Heart left ventricle (tissue), 16 donors: ENCODE measurements around the gene CPXM2. TPM values are rescaled to one million over a fixed set of nuclear protein-coding genes. Genes with fewer than 3 reads are reported as not detected.
A peak's percentile ranks its signal among the peaks of the same experiment; 100 is the strongest.

ENCODE experiments used
- ATAC-seq, 4 donors: fragments of 200-7000 bp; cut with Tn5 transposase; one replicate each; pipeline ENCODE4 v1.9.1; 2020 to 2022; ENCODE audit warnings: moderate library complexity in 4 of 4, mild to moderate bottlenecking in 3 of 4, moderate number of reproducible peaks in 1 of 4
- DNase-seq, 5 donors: peaks; one replicate each; pipeline ENCODE4 v3.0.0-alpha.2; 2020
- H3K27ac ChIP-seq, 12 donors: fragments of 200-600 bp; sonication (generic) in 4 of 12; one replicate each; pipeline versions ENCODE4 v1.5.0 to v1.8.0; 2016 to 2022; ENCODE audit warnings: mild to moderate bottlenecking in 2 of 12
- H3K27me3 ChIP-seq, 9 donors: fragments of 200-600 bp; sonication (generic) in 2 of 9; one replicate each; pipeline versions ENCODE4 v1.5.1 to v1.8.0; 2016 to 2022; ENCODE audit warnings: mild to moderate bottlenecking in 3 of 9
- H3K36me3 ChIP-seq, 9 donors: fragments of 200-600 bp; sonication (generic) in 2 of 9; one replicate each; pipeline versions ENCODE4 v1.5.0 to v1.8.0; 2018 to 2022; ENCODE audit warnings: mild to moderate bottlenecking in 2 of 9
- H3K4me1 ChIP-seq, 12 donors: fragments of 200-600 bp; sonication (generic) in 4 of 12; one replicate each; pipeline versions ENCODE4 v1.5.0 to v1.8.0; 2016 to 2022; ENCODE audit warnings: mild to moderate bottlenecking in 3 of 12
- H3K4me3 ChIP-seq, 12 donors: fragments of 200-600 bp; sonication (generic) in 4 of 12; one replicate each; pipeline versions ENCODE4 v1.5.0 to v1.8.0; 2017 to 2022; ENCODE audit warnings: mild to moderate bottlenecking in 9 of 12, moderate library complexity in 4 of 12
- H3K9me3 ChIP-seq, 12 donors: fragments of 200-600 bp; sonication (generic) in 4 of 12; one replicate each; pipeline versions ENCODE4 v1.5.0 to v1.8.0; 2016 to 2022; ENCODE audit warnings: mild to moderate bottlenecking in 1 of 12
- CTCF ChIP-seq, 12 donors: fragments of 200-600 bp; sonication (generic) in 4 of 12; IDR thresholded peaks; one replicate each; pipeline versions ENCODE4 v1.5.0 to v1.8.0; 2018 to 2022; ENCODE audit warnings: antibody characterized with exemption in 12 of 12, mild to moderate bottlenecking in 5 of 12
- POLR2A ChIP-seq, 2 donors: fragments of 450-650 bp; IDR thresholded peaks; one replicate each; pipeline ENCODE4 v1.6.1; 2017; ENCODE audit warnings: antibody characterized with exemption in 2 of 2, mild to moderate bottlenecking in 2 of 2, moderate library complexity in 2 of 2
- WGBS, 4 donors: extraction: QIAGEN DNeasy Blood & Tissue Kit in 2 of 4; methylation state at CpG; one replicate each; pipeline versions ENCODE4 v1.1.5 to v1.1.7; 2013 to 2018; 5-methylcytosine and 5-hydroxymethylcytosine counted together
- intact Hi-C, 10 donors: fragments of 100-400 bp; cut with DNase I; formaldehyde crosslinking; loops; one replicate each; pipeline versions ENCODE4 v1.11.1 to v1.14.2; 2022
- long read RNA-seq, 3 donors: library from polyadenylated mRNA; unstranded; transcript quantifications; one replicate each; pipeline ENCODE4 v2.0.0, GENCODE V29; 2020 to 2021
- polyA plus RNA-seq, 2 donors: library from polyadenylated mRNA; stranded (reverse); fragments of 200-250 nt; gene quantifications; one replicate each; pipeline ENCODE4 v1.2.3, GENCODE V29; 2013
- total RNA-seq, 9 donors: library from RNA; depleted of rRNA in 2 of 9; stranded (reverse); fragments of >200 nt in 2 of 9; fragmentation: NEBNext Ultra II Directional in 3 of 9; extraction: Animal tissue kit (Norgen Biotek cat#: 25700) in 3 of 9; gene quantifications; one replicate each; pipeline versions ENCODE4 v1.1.0 to v1.2.4, GENCODE V29; 2016 to 2023
- donor health status: ischemic (EF 13 %, LVEDD 7.1; RV severe dilation, severe dysfunction).
- donor health status: healthy with polysubstance abuse.
- donor health status: DM: no; HTN: yes; CAD: no.
- donor health status: DM: no; HTN: no; CAD: no.
- donor health status: ischemic (EF 25% LVEDD 6.9; RV normal size, moderate dysfunction).
- donor health status: ischemic (EF 25% LVEDD 5.7; RV mildly dilated, moderate dysfunction).
- donor health status: healthy.
- donor health status: DM: yes; HTN: yes; CAD: no.
- donor health status: ischemic (EF 35%, LVEDD 5.7; RV mildly dilated, moderate dysfunction).
- donor health status: nonischemic (EF 11% LVEDD 7.7; RV severe dilation, severe dysfunction).
- donor health status: DM: yes; HTN: yes; CAD: no.
- donor health status: PGD.
- donor health status: ischemic (EF 29% LVEDD 5.4; RV normal size, mild dysfunction).
- donor health status: nonischemic (EF 23%, LVEDD 6.1; RV moderate dilation, normal function).

The CPXM2 gene
- total RNA-seq: 10 to 100 TPM in 2 of 9 donors, 1 to 10 TPM in 7; 1.1 to 23.2 (median 5.8) TPM
- polyA plus RNA-seq: 1 to 10 TPM; 1.2 to 1.8 TPM
- long read RNA-seq, donor 1, transcript CPXM2-201 (14 exons, 3,554 nt): major isoform, 5 of 14 reads
- long read RNA-seq, donor 1, partial matches to known transcripts: 8 of 14 reads
- long read RNA-seq, donor 1, other reads (novel, unspliced or antisense): 1 of 14 reads
- long read RNA-seq, donor 2, partial matches to known transcripts: 5 of 6 reads
- long read RNA-seq, donor 2, other reads (novel, unspliced or antisense): 0 of 6 reads
- long read RNA-seq, donor 3, partial matches to known transcripts: 1 of 1 reads
- long read RNA-seq, donor 3, other reads (novel, unspliced or antisense): 0 of 1 reads

- Histone ChIP-seq H3K27me3 (peaks cover 0 to 38% (median 14%) of the 10 kb centered on the region in 9 donors), H3K36me3 (no peaks in the 10 kb centered on the region), H3K4me3 (peak within 1 kb of the TSS; percentile 31 to 67 (median 52)), H3K9me3 (no peaks in the 10 kb centered on the region), H3K4me1 (peaks cover 0 to 14% (median 0%) of the 10 kb centered on the region in 12 donors), H3K27ac (peak within 1 kb of the TSS in 11 of 12 donors; percentile 26 to 96 (median 74))
- TF ChIP-seq CTCF (IDR thresholded peaks at IDR 0.05) (no peak), POLR2A (IDR thresholded peaks at IDR 0.05) (no peak)
- peak in 4 of 5 donors; percentile 37 to 49 (median 43) for DNase-seq
- WGBS, 4 donors: 3 to 5% (median 4%) methylated on average over 21 to 80 of the region's 80 CpGs
- ATAC-seq: peak; percentile 15 to 79 (median 72)
- intact Hi-C loops: no loop called here
Observed at GRCh38 chr10:123891144-123892071, at the start of gene CPXM2. CPXM2 (minus strand) TSS chr10:123891807; CDS start chr10:123891659, 148 bp downstream.

- no peak for ATAC-seq
- TF ChIP-seq POLR2A (IDR thresholded peaks at IDR 0.05) (no peak), CTCF (IDR thresholded peaks at IDR 0.05) (no peak)
- intact Hi-C loops: no loop called here
- Histone ChIP-seq H3K36me3 (no peaks in the 10 kb centered on the region), H3K27ac (no peak overlapping the region), H3K4me1 (no peaks in the 10 kb centered on the region), H3K9me3 (no peaks in the 10 kb centered on the region), H3K27me3 (no peaks in the 10 kb centered on the region), H3K4me3 (no peak overlapping the region)
- 88 to 91% (median 90%) methylated on average over 6 to 7 of the region's 7 CpGs for WGBS, 4 donors
- DNase-seq: no peak
Observed at GRCh38 chr10:123939591-123939990, 48.0 kb upstream of the CPXM2 start.

- intact Hi-C loops: no loop called here
- Histone ChIP-seq H3K4me1 (no peaks in the 10 kb centered on the region), H3K9me3 (peaks cover 0 to 5% (median 0%) of the 10 kb centered on the region in 12 donors), H3K36me3 (no peaks in the 10 kb centered on the region), H3K27ac (no peak overlapping the region), H3K4me3 (no peak overlapping the region), H3K27me3 (no peaks in the 10 kb centered on the region)
- WGBS, 4 donors: 83 to 96% (median 85%) methylated on average over 3 to 4 of the region's 4 CpGs
- ATAC-seq (no peak), DNase-seq (no peak)
- TF ChIP-seq POLR2A (IDR thresholded peaks at IDR 0.05) (no peak), CTCF (IDR thresholded peaks at IDR 0.05) (no peak)
Observed at GRCh38 chr10:123938890-123939289, 47.3 kb upstream of the CPXM2 start.

- no peak for TF ChIP-seq POLR2A (IDR thresholded peaks at IDR 0.05)
- TF ChIP-seq CTCF (IDR thresholded peaks at IDR 0.05): no peak
- Histone ChIP-seq H3K4me3 (no peak overlapping the region), H3K36me3 (no peaks in the 10 kb centered on the region), H3K9me3 (peaks cover 0 to 9% (median 0%) of the 10 kb centered on the region in 12 donors), H3K27me3 (no peaks in the 10 kb centered on the region), H3K27ac (no peak overlapping the region), H3K4me1 (no peaks in the 10 kb centered on the region)
- intact Hi-C loops: no loop called here
- WGBS, 4 donors: 57 to 67% (median 60%) methylated on average over 5 of the region's 5 CpGs
- ATAC-seq (no peak), DNase-seq (no peak)
Observed at GRCh38 chr10:123936426-123936825, 44.8 kb upstream of the CPXM2 start.
